Astrocyte of the cerebellum (primary cell): ENCODE results near the gene CREBBP.

Source experiments
- DNase-seq: peaks from one replicate; pipeline ENCODE4 v3.0.0-alpha.2; 2011; ENCODE audit warnings: low read depth
- H3K4me3 ChIP-seq: 2 replicates; pipeline ENCODE4 v1.5.1; 2011; ENCODE audit warnings: mild to moderate bottlenecking, low read depth, low read length, moderate library complexity
- in situ Hi-C: cut with HindIII; loops from 2 replicates; pipeline ENCODE4 v1.10.0; 2017; ENCODE audit warnings: low sequenced_read_pairs
- TF ChIP-seq, protein P1 (sequence below): IDR thresholded peaks from 2 replicates; pipeline ENCODE4 v1.5.1; 2012; ENCODE audit warnings: low read length, low read depth, moderate library complexity, mild to moderate bottlenecking; ENCODE audit errors: missing control alignments

Gene CREBBP

DNA sequence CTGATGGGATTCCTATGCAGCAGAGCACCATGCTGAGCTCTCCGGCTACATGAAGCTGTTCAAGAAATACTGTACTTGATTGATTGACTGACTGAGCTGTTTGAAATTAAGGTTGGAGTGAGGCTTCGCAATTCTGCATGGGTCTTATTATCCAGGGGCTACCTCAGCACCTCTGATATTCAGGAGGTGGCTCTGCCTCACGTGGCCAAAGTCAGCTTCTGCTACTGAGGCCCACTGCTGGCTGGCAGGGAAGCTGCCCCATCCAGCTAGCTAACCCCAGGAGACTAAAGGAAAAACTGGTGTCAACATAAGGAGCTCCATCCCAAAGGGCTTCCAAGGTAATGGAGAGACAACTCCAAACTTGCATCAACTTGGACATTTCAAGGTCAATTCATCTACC lies 97.0 kb downstream of the CREBBP start:
- no peak overlapping the region for H3K4me3 ChIP-seq
- in situ Hi-C loops, result no loop called here
- TF ChIP-seq, protein P1, sequence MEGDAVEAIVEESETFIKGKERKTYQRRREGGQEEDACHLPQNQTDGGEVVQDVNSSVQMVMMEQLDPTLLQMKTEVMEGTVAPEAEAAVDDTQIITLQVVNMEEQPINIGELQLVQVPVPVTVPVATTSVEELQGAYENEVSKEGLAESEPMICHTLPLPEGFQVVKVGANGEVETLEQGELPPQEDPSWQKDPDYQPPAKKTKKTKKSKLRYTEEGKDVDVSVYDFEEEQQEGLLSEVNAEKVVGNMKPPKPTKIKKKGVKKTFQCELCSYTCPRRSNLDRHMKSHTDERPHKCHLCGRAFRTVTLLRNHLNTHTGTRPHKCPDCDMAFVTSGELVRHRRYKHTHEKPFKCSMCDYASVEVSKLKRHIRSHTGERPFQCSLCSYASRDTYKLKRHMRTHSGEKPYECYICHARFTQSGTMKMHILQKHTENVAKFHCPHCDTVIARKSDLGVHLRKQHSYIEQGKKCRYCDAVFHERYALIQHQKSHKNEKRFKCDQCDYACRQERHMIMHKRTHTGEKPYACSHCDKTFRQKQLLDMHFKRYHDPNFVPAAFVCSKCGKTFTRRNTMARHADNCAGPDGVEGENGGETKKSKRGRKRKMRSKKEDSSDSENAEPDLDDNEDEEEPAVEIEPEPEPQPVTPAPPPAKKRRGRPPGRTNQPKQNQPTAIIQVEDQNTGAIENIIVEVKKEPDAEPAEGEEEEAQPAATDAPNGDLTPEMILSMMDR, result no peak

DNA sequence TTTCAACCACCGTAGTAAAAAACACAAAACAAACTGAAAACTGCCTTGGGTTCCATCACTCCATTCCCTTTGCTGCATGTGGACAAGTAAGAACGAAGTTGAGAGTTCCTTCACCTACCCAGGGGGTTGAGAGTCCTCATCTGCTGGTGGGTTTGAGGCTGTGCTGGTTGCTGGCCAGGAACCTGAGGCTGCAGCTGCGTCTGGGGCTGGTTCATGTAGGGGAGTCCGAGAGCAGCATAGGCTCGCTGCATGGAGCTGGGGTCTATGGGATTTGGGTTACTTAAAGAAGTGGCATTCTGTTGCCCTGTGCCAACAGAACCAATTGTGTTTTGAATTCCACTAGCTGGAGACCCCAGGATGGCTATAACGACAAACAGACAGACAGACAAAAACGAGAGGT lies 97.9 kb downstream of the CREBBP start:
- H3K4me3 ChIP-seq, result no peak overlapping the region
- DNase-seq, result no peak
- in situ Hi-C loops, result no loop called here
- TF ChIP-seq, protein P1, result no peak

More for the DNA sequence above, 97.0 kb downstream of the CREBBP start:
- no peak for DNase-seq

DNA sequence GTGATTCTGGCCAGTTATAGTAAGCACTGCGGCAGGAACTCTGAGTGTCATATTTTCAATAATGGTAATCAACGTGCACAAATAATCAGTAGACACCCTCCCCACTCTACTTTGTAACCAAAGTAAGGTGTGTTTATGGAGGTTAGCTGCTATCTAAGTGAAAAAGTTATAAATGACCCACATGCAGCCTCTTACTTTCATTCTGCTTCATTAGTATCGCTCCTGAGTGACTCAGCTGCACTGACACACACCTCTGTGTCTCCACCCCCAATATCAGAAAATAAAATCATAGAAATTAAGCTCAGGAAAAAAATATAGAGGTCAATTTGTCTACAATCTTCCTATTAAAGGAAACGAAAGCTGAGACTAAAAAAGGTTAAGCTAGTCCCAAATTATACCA lies 99.1 kb downstream of the CREBBP start:
- TF ChIP-seq, protein P1, result no peak
- in situ Hi-C loops, result no loop called here
- no peak overlapping the region for H3K4me3 ChIP-seq
- DNase-seq, result no peak

DNA sequence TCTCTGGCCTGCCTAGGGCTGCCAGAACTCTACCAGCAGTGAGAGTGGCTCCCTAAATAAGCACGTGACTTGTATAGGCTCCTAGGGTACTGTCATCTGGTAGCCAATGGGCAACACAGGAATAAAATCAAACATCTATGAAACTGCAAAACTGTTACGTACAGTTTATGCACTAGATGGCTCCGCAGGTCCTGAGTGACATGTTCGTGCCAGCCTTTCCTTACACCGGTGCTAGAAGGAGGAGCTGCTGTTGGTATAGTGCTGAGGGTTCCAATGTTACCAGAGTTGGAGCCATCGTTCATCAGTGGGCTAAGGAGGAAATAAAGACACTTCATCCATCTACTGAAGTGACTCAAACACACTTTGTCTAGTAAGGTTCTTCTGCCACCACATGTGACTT lies 99.9 kb downstream of the CREBBP start:
- DNase-seq, result no peak
- in situ Hi-C loops, result no loop called here
- TF ChIP-seq, protein P1, result no peak

DNA sequence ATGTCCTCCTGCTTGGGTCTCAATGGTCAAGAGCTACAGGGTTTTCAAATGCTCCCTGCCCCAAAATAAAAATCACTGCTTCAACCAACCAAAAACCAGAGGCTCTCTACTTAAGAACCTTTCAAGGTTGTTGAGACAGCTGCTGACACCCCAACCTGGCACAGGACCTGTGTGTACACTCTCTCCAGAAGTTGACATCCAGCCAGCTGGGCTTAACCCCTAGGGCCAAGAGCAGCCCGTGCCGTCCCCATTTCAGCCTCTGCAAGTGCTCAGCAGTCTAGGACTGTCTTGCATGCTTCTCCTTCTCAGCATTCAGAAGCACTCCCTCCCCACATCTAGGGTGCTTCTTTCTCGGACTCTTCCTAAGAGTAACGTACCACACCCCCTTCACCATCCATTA lies 104.2 kb downstream of the CREBBP start:
- TF ChIP-seq, protein P1, result no peak
- no peak for DNase-seq
- in situ Hi-C loops, result no loop called here
- H3K4me3 ChIP-seq, result no peak overlapping the region

More for the DNA sequence above, 99.9 kb downstream of the CREBBP start:
- H3K4me3 ChIP-seq, result no peak overlapping the region

DNA sequence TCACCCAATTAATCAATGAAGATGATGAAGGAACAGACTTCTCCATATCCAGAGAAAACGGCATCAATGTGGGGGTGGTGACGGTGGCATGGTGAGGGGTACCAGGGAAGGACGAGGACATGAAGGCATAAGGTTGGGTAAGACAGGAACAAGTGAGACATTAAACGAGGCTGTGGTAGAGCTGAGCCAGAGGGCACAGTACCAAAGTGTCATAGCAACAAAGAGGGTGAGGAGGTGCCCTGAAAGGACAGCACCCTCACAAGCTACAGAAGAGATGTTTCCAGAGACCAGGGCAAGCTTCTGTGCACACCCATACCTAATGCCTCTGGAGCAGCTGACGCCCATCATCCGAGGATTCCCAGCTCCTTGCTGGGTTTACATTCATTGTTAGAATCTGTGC lies 105.7 kb downstream of the CREBBP start:
- no peak overlapping the region for H3K4me3 ChIP-seq
- TF ChIP-seq, protein P1, result no peak
- no peak for DNase-seq
- in situ Hi-C loops, result no loop called here

DNA sequence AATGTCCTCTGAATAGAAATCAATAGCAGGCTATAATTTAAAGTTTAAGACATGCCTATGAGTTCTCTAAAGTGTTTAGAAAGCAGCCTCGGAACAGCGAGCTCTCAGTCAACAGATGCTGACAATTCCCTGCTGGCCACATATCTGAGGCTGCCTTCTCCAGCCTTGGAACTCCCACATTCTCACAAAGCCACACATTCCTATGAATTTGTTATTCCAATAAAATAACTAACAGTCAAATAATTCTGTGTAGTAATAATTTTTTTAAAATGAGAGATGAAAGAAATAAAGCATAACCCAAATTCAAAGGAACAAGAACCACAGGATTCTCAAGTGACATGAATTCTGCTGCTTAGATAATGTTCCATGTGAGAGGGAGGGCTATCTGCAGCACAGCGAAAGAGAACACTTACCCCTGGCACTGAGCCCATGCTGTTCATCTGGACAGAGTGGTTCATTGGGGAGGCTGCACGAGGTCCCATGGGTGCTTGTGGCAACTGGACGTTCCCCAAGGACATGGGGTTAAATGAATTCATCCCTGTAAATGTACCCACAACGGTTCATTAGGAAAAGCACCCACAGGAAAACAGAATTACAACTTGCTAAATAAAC lies 106.3 kb downstream of the CREBBP start:
- TF ChIP-seq, protein P1, result no peak
- in situ Hi-C loops, result no loop called here
- DNase-seq, result no peak

More for the DNA sequence above, 106.3 kb downstream of the CREBBP start:
- no peak overlapping the region for H3K4me3 ChIP-seq
